CD4-positive, alpha-beta T cell treated with Interleukin-6 for 4 hours (primary cell): Measurements from ENCODE around the gene USP53.
"Not testable (repeated sequence)": the region's sequence is repeated elsewhere in the genome, so short reads cannot be mapped to it uniquely, and the experiment has no call there.

Experiments
- DNase-seq: peaks from one replicate; pipeline ENCODE4 v3.0.0-alpha.2; 2020; ENCODE audit warnings: mixed read lengths

Gene USP53

GRCh38 chr4:119229908-119230687 is 17.6 kb downstream of the USP53 start:
- no peak for DNase-seq

DNA sequence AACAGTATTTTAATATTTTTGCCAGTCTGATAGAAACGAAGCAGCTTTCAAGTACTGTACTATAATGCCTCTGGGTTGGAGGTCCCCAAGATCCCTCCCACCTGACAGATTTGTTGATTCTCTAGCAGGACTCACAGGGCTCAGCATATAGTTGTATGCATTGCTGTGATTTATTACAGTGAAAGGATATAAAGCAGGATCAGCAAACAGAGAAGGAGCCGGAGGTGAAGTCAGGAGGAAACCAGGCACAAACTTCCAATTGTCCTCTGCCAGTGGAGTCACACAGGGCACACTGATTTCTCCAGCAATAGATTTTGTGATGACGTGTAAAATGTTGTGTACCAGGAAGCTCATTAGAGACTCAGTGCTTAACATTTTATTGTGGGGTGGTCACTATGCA is 19.0 kb downstream of the USP53 start:
- DNase-seq: no peak

- no peak for DNase-seq
Measured at GRCh38 chr4:119232286-119232685, 19.8 kb downstream of the USP53 start.

DNA sequence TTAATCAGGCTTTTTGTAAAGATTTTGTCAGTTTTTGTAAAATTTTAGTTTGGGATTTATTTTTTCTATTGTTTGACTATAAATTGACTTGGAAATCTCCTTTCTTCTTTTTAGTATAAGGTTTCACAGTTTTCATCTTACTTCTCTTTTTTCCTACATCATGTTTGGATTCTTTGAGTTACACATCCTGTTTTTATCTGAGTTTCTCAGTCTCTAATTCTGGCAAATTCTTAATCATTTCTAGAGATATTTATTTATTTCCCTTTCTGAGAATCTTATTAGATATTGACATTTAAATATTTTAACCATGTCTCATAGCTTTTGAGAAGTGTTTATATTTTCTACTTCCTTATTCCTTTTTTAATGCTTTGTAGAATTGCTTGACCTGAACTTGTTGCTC is 20.7 kb downstream of the USP53 start:
- DNase-seq: no peak

DNA sequence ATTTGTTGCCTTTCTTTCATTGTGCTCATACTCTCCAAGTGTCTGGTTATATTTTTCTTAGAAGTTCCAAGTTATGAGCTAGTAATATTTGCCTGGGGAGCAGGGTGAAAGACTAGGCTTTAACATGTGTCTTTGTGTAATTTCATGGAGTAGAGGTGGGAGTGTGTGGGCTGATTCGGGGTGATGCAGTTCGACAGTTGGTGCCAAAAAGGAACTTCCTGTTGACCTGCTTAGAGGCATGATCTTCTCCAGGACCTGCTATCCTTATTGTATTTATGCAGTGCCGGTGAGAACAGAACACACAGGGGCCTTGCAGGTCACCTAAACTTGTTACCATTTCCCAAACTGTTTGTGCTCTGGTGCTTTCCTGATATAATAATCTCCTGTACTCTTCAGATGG is 21.2 kb downstream of the USP53 start:
- DNase-seq: peak; percentile 5

DNA sequence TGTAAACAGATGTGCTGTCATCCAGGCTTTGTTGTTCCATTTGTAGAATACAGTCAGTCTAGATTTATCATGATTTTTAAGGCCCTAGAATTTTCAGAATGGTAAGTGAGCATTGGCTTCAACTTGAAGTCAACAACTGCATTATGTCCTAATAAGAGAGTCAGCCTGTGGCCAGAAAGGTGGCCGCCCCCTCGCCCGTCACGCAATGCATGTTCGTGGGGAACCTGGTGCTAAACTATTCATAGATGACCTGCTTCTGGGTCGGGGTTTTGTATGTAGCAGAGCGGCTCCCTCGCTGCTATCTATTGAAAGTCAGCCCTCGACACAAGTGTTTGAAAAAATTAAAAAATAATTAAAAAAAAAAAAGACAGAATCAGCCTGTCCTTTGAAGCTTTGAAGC is 24.7 kb downstream of the USP53 start:
- DNase-seq: no peak

GRCh38 chr4:119237642-119238041 is 25.1 kb downstream of the USP53 start:
- no peak for DNase-seq

- DNase-seq: no peak
Measured at GRCh38 chr4:119238068-119238722, 25.7 kb downstream of the USP53 start.

GRCh38 chr4:119240128-119240527 is 27.6 kb downstream of the USP53 start:
- no peak for DNase-seq

DNA sequence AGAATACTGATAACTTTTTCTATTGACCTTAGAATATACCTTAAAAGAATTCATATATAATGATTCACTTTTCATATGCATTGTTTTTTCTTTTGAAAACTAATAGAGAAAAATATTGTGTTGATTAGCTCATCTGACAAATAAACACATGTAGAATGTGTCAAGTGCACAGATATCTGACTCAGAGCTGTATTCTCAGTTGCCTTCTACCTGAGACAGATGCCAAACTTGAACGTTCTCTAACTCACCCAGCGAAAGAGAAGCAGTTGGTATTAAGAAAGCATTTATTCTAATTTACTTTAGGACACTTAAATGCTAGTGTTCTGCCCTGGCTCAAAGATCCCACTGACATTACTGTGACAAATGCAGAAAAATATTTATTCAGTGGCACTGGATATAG is 28.1 kb downstream of the USP53 start:
- DNase-seq: no peak

GRCh38 chr4:119242417-119242816 is 29.9 kb downstream of the USP53 start:
- DNase-seq: no peak

GRCh38 chr4:119243868-119244267 is 31.4 kb downstream of the USP53 start:
- DNase-seq: no peak

GRCh38 chr4:119244344-119244743 is 31.8 kb downstream of the USP53 start:
- no peak for DNase-seq

DNA sequence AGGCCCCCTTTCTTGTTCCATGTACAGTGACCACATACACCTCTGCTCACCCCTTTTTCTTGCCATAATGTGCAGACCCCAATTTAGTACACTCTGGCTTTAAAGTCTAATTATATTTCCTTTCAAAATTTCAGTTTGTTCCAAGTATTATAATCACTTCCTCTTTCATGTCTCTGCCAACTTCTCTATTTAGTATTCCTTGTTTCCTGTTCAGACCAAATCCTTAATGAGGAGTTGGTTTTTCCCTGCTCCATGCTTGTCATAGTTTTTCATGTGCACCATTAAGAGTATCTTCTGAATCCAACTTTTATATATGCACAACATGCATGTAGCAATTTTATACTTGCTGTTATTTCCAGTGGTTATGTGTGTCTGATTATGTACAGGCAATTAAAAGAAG is 32.3 kb downstream of the USP53 start:
- DNase-seq: no peak

DNA sequence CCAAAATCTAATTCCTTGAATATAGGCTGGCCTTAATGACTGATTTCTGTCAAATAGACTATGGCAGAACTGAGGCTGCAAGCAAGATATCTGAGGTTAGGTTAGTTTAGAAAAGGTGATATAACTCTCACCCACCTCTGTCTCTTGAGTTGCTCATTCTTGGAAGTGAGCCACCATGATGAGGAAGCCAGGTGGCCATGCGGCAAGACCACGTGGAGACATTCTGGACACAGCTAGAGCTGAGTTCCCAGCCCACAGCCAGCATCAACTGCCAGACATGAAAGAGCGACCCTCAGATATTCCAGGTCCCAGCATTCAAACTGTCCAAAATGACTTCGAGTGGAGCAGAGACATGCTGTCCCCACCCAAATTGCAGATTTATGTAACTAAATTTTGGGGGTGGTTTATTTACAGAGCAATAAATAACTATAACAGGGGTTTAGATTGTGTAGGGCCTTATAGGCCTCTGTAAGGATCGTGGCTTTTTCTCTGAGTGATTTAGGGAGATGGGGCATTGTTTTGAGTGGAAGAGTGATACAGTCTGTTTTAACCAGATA is 33.7 kb downstream of the USP53 start:
- no peak for DNase-seq

- DNase-seq: not testable (repeated sequence)
Measured at GRCh38 chr4:119251037-119251436, 38.5 kb downstream of the USP53 start.

GRCh38 chr4:119255223-119255622 is 42.7 kb downstream of the USP53 start:
- not testable (repeated sequence) for DNase-seq

DNA sequence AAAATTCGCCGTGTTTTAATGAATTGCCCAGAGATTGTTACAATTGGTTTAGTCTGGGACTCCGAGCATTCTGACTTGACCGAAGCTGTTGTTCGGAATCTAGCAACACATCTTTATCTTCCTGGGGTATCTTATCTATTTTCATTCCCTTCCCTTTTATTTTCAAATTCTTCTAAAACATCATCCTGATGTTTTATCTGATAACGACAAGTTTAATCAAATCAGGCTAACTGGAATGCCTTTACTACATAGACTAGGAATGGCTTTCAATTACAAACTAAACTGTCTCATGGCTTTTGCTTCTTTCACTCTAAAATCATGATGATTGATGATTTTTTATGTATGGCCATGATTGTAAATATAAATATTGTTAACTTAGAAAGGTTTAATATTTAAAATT is 48.0 kb downstream of the USP53 start:
- DNase-seq: no peak

GRCh38 chr4:119261986-119262385 is 49.5 kb downstream of the USP53 start:
- DNase-seq: no peak

GRCh38 chr4:119264743-119265142 is 52.2 kb downstream of the USP53 start:
- no peak for DNase-seq

GRCh38 chr4:119266153-119266552 is 53.6 kb downstream of the USP53 start:
- DNase-seq: no peak

DNA sequence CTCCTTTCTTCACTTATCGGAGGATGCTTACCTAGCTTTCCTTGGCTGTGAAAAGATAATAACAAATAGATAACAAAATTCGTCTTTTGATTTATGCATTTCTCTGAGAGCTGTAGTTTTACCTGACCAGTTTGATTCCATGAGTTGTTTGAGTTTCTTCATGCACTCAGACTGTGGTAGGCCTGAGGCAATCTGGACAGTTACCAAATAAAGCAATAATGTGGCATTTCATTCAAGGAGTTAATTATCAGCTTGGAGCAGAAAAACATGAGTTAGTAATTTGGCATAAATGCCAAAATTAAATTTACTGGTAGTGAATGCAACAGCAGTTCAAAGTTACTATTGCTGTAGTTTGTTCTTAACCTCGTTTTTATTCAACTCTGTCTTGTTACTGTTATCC is 56.0 kb downstream of the USP53 start:
- DNase-seq: no peak

GRCh38 chr4:119271361-119272085 is 59.0 kb downstream of the USP53 start:
- DNase-seq: no peak

GRCh38 chr4:119279541-119279940 is 67.0 kb downstream of the USP53 start:
- not testable (repeated sequence) for DNase-seq
